HepG2 (cell line): ENCODE results near the gene DNAJB12. TPM values are rescaled to one million over a fixed set of nuclear protein-coding genes. Genes with fewer than 3 reads are reported as not detected.
"Not testable (repeated sequence)": the region's sequence is repeated elsewhere in the genome, so short reads cannot be mapped to it uniquely, and the experiment has no call there.

Experiments
- ATAC-seq: fragments of 200-7000 bp; cut with Tn5 transposase; 3 replicates; pipeline ENCODE4 v1.9.1; 2020; ENCODE audit warnings: mild to moderate bottlenecking, moderate library complexity
- BruUV-seq: library from RNA; stranded (reverse); fragments of 400-500 nt; replicated peaks from 2 replicates; lab custom pipeline; 2021; lab: Mats Ljungman, UMichigan
- CTCF ChIA-PET: fragments of 300-600 bp; formaldehyde crosslinking; extraction: SDS; loops from one replicate; lab custom pipeline; 2021; ENCODE audit warnings: low total read pairs, inconsistent platforms, low intra/inter-chr PET ratio; lab: Yijun Ruan, JAX
- POLR2A ChIA-PET: fragments of 350-600 bp; sonication (Branson Sonifier 250); formaldehyde crosslinking; loops from one replicate; lab custom pipeline; 2020; ENCODE audit warnings: antibody characterized with exemption, inconsistent platforms; lab: Yijun Ruan, JAX
- DNase-seq: peaks from one replicate; pipeline ENCODE4 v3.0.0-alpha.2; 2015; ENCODE audit warnings: low spot score
- FAIRE-seq: peaks from 3 replicates; lab custom pipeline; 2011; peaks lifted over from hg19 to GRCh38; lab: Jason Lieb, UNC
- H2AFZ ChIP-seq: one replicate; pipeline ENCODE4 v1.6.1; 2011; ENCODE audit warnings: low read length, inconsistent platforms
- H3K27ac ChIP-seq: fragments of 300-600 bp; 3 replicates; pipeline ENCODE4 v1.8.0; 2011; ENCODE audit warnings: mixed run types, mild to moderate bottlenecking, mixed read lengths, low read length, inconsistent platforms; ENCODE audit not compliant: insufficient read depth; ENCODE audit errors: extremely low read length
- H3K27me3 ChIP-seq, 2 experiments: fragments of 200-600 bp in 1 of 2; 2 replicates in 1 of 2; 3 replicates in 1 of 2; pipeline versions ENCODE4 v1.6.0 to v1.8.0; 2011; ENCODE audit warnings: low read length in 2 of 2, mild to moderate bottlenecking in 2 of 2, moderate library complexity in 2 of 2, inconsistent platforms in 1 of 2; ENCODE audit not compliant: insufficient read depth in 2 of 2, control insufficient read depth in 1 of 2
- H3K36me3 ChIP-seq, 2 experiments: fragments of 200-600 bp in 1 of 2; replicated peaks in 1 of 2; 2 replicates in 1 of 2; 3 replicates in 1 of 2; pipeline versions ENCODE4 v1.5.1 to v1.8.0; 2011; ENCODE audit warnings: low read length in 2 of 2, inconsistent platforms in 1 of 2; ENCODE audit not compliant: insufficient read depth in 2 of 2, control insufficient read depth in 1 of 2
- H3K4me1 ChIP-seq: 2 replicates; pipeline ENCODE4 v1.5.1; 2012; ENCODE audit warnings: low read length, inconsistent platforms; ENCODE audit not compliant: insufficient read depth
- H3K4me2 ChIP-seq: 2 replicates; pipeline ENCODE4 v1.6.0; 2011; ENCODE audit warnings: low read depth, low read length, inconsistent platforms
- H3K4me3 ChIP-seq, 3 experiments: fragments of 200-600 bp in 1 of 3; sonication (generic), shearing (Covaris generic) in 1 of 3; replicated peaks in 1 of 3; 2 replicates each; pipeline ENCODE4 v1.5.1; 2011 to 2016; ENCODE audit warnings: low read length in 3 of 3, inconsistent platforms in 2 of 3, low read depth in 2 of 3, mild to moderate bottlenecking in 2 of 3, control low read depth in 1 of 3, mixed read lengths in 1 of 3; ENCODE audit not compliant: insufficient read depth in 1 of 3
- H3K79me2 ChIP-seq: one replicate; pipeline ENCODE4 v1.6.1; 2011; ENCODE audit warnings: low read length, inconsistent platforms; ENCODE audit not compliant: insufficient read depth
- H3K9ac ChIP-seq: 2 replicates; pipeline ENCODE4 v1.6.0; 2011; ENCODE audit warnings: mild to moderate bottlenecking, low read depth, low read length, inconsistent platforms; ENCODE audit not compliant: insufficient read depth
- H3K9me3 ChIP-seq: 2 replicates; pipeline ENCODE4 v1.5.1; 2012; ENCODE audit warnings: mild to moderate bottlenecking, low read length
- H4K20me1 ChIP-seq: 2 replicates; pipeline ENCODE4 v1.6.0; 2011; ENCODE audit warnings: inconsistent platforms, mild to moderate bottlenecking, low read length, moderate library complexity; ENCODE audit not compliant: insufficient read depth
- TOE1 ChIP-seq: sonication (generic); formaldehyde crosslinking; IDR thresholded peaks from 2 replicates; pipeline ENCODE4 v1.4.0; 2020; ENCODE audit warnings: mild to moderate bottlenecking, missing genetic modification reagents
- ZNF629 ChIP-seq: sonication (generic); formaldehyde crosslinking; conservative IDR thresholded peaks from 2 replicates; pipeline ENCODE4 v1.5.0; 2020; ENCODE audit warnings: missing genetic modification reagents
- WGBS: methylation state at CpG from one replicate; pipeline ENCODE4 v1.1.6; 2017; ENCODE audit warnings: low lambda C conversion rate; 5-methylcytosine and 5-hydroxymethylcytosine counted together
- in situ Hi-C: cut with HindIII; loops from 2 replicates; pipeline ENCODE4 v1.10.0; 2017; ENCODE audit warnings: low pct_unique_long_range_greater_than_20kb; ENCODE audit not compliant: extremely low pct_ligation_motif_present
- intact Hi-C: fragments of 100-400 bp; cut with micrococcal nuclease; formaldehyde crosslinking; loops from one replicate; pipeline ENCODE4 v1.10.0; 2022; ENCODE audit not compliant: unreplicated experiment
- polyA plus RNA-seq, 8 experiments: library from polyadenylated mRNA; depleted of rRNA in 3 of 8; stranded (reverse) in 7 of 8; unstranded in 1 of 8; fragments of >200 nt; fragmentation: Illumina TruSeq in 4 of 8; extraction: Trizol in 4 of 8; gene quantifications; 2 replicates each; pipeline versions ENCODE4 v1.2.1 to v1.2.3, GENCODE V29; 2011 to 2016; ENCODE audit warnings: low read depth in 4 of 8, missing spikeins in 1 of 8, mixed read lengths in 1 of 8; ENCODE audit not compliant: insufficient read depth in 1 of 8
- total RNA-seq, 5 experiments: library from RNA; depleted of rRNA; stranded (reverse); fragments of >200 nt; fragmentation: Illumina TruSeq; extraction: Trizol; gene quantifications; 2 replicates each; pipeline ENCODE4 v1.2.3, GENCODE V29; 2016; ENCODE audit warnings: low read depth in 1 of 5

DNAJB12 gene
- total and polyA plus RNA-seq, 2 of the 13 experiments (the other 11 are each of a cell fraction or from before 2014, with no cell fraction given), result 10.8 to 18.2 TPM

- no peak overlapping the region for H3K4me3 ChIP-seq
- 0 out of 2 replicates have a peak, but pooled peaks have one; percentile 27 for TF ChIP-seq ZNF629 (CRISPR knock-in tag)
- no peak for TF ChIP-seq TOE1 (CRISPR knock-in tag)
- BruUV-seq, result no TSS peak
- no peaks in the 10 kb centered on the region; a peak in 1 of 5 replicates for H3K27me3 ChIP-seq
- H3K9me3 ChIP-seq, result no peaks in the 10 kb centered on the region
- H3K36me3 ChIP-seq, result no peaks in the 10 kb centered on the region
- intact Hi-C loops, result no loop called here
- no peak for ATAC-seq
- H2AFZ ChIP-seq, result no peak overlapping the region
- ChIA-PET POLR2A (interaction anchor here (0.8 to 1.2 kb wide), 2 partner anchors 22 to 24 kb away, joined by 3 read pairs; partner anchors contain the start of gene DDIT4), CTCF (no interaction called here)
- in situ Hi-C loops, result no loop called here
- no peak for DNase-seq
- FAIRE-seq, result no peak
- no peak overlapping the region for H3K27ac ChIP-seq
- no peak overlapping the region for H3K4me2 ChIP-seq
- no peaks in the 10 kb centered on the region for H3K79me2 ChIP-seq
- no peaks in the 10 kb centered on the region for H4K20me1 ChIP-seq
- peaks cover 39% of the 10 kb centered on the region for H3K4me1 ChIP-seq
- no peak overlapping the region for H3K9ac ChIP-seq
- WGBS, result 88% methylated on average over 30 of the region's 30 CpGs
Measured at GRCh38 chr10:72297281-72297804, 57.4 kb downstream of the DNAJB12 start.

DNA sequence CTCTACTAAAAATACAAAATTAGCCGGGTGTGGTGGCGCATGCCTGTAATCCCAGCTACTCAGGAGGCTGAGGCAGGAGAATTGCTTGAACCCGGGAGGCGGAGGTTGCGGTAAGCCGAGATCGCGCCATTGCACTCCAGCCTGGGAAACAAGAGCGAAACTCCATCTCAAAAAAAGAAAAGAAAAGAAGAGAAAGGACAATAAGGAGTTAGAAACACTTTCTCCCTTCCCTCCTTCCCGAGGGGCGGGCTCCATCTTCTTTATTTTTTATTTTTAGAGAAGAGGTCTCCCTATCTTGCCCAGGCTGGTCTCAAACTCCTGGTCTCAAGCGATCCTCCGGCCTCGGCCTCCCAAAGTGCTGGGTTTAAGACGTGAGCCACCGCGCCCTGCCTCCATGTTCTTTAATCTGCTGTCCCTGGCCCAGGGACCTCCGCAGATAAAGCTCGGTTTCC, 57.9 kb downstream of the DNAJB12 start:
- FAIRE-seq, H3K9ac ChIP-seq, H2AFZ ChIP-seq, H3K79me2 ChIP-seq, H3K36me3 ChIP-seq, BruUV-seq, in situ Hi-C loops, DNase-seq, H3K4me3 ChIP-seq, CTCF ChIA-PET, H3K27ac ChIP-seq, intact Hi-C loops, H3K9me3 ChIP-seq, H3K4me2 ChIP-seq, ATAC-seq, H3K27me3 ChIP-seq, H4K20me1 ChIP-seq: not testable (repeated sequence)
- WGBS, result 94% methylated on average over 19 of the region's 19 CpGs
- H3K4me1 ChIP-seq, result peaks cover 37% of the 10 kb centered on the region
- POLR2A ChIA-PET, result interaction anchor here (1.2 kb wide), 1 partner anchor 22 kb away, joined by 3 read pairs; no protein-coding TSS in a partner anchor
